T-helper 1 cell treated with Interleukin-12 subunit alpha and Interleukin-12 subunit beta and Interleukin-4 antibody, amounts not matched to agents 30 ng/mL and 1 ng/mL, for 36 hours (primary cell): ENCODE measurements around the gene EID3. TPM values are rescaled to one million over a fixed set of nuclear protein-coding genes. Genes with fewer than 3 reads are reported as not detected.
"Not testable (repeated sequence)": the region's sequence is repeated elsewhere in the genome, so short reads cannot be mapped to it uniquely, and the experiment has no call there.

ENCODE experiments used
- intact Hi-C: fragments of 100-400 bp; cut with micrococcal nuclease; formaldehyde crosslinking; loops from one replicate; pipeline ENCODE4 v1.15.1; 2024
- total RNA-seq: library from RNA; stranded (reverse); gene quantifications from 2 replicates; pipeline ENCODE4 v1.2.3, GENCODE V29; 2022

Gene EID3
- 6.9 and 8.2 TPM in 2 replicates for total RNA-seq

- intact Hi-C loops, result loop anchor here (1.0 to 5.0 kb wide), 12 partner anchors 15 to 1029 kb away; partner anchors contain the start of genes C12orf75, CHST11, HCFC2 and NFYB
Measured at GRCh38 chr12:104303538-104304151, at the start of gene EID3. TSS of gene EID3 (plus strand) at chr12:104303739. CDS start at chr12:104303935, 196 bp downstream.

GRCh38 chr12:104257913-104258472 lies 45.5 kb upstream of the EID3 start:
- intact Hi-C loops, result no loop called here

GRCh38 chr12:104258476-104259067 lies 45.0 kb upstream of the EID3 start:
- intact Hi-C loops, result no loop called here

GRCh38 chr12:104263026-104263425 lies 40.5 kb upstream of the EID3 start:
- intact Hi-C loops, result no loop called here

GRCh38 chr12:104263580-104264358 lies 39.8 kb upstream of the EID3 start:
- intact Hi-C loops, result no loop called here

- intact Hi-C loops, result not testable (repeated sequence)
Measured at GRCh38 chr12:104265436-104265835, 38.1 kb upstream of the EID3 start.

- intact Hi-C loops, result no loop called here
Measured at GRCh38 chr12:104272938-104273337, 30.6 kb upstream of the EID3 start.

- intact Hi-C loops, result no loop called here
Measured at GRCh38 chr12:104273503-104273902, 30.0 kb upstream of the EID3 start.

- intact Hi-C loops, result no loop called here
Measured at GRCh38 chr12:104274811-104275210, 28.7 kb upstream of the EID3 start.

GRCh38 chr12:104275689-104276088 lies 27.9 kb upstream of the EID3 start:
- intact Hi-C loops, result no loop called here

- intact Hi-C loops, result no loop called here
Measured at GRCh38 chr12:104276273-104277131, 27.0 kb upstream of the EID3 start.

- intact Hi-C loops, result no loop called here
Measured at GRCh38 chr12:104279164-104279563, 24.4 kb upstream of the EID3 start.

- intact Hi-C loops, result no loop called here
Measured at GRCh38 chr12:104280111-104280510, 23.4 kb upstream of the EID3 start.

GRCh38 chr12:104280717-104281458 lies 22.7 kb upstream of the EID3 start:
- intact Hi-C loops, result no loop called here

- intact Hi-C loops, result no loop called here
Measured at GRCh38 chr12:104281636-104282035, 21.9 kb upstream of the EID3 start.

- intact Hi-C loops, result no loop called here
Measured at GRCh38 chr12:104282109-104282508, 21.4 kb upstream of the EID3 start.

- intact Hi-C loops, result loop anchor here (1.0 to 5.0 kb wide), 12 partner anchors 66 to 1045 kb away; partner anchors contain the start of genes APPL2, C12orf75, CHST11 and NFYB
Measured at GRCh38 chr12:104285740-104286515, 17.6 kb upstream of the EID3 start.

GRCh38 chr12:104286516-104287482 lies 16.7 kb upstream of the EID3 start:
- intact Hi-C loops, result loop anchor here (1.0 to 5.0 kb wide), 12 partner anchors 66 to 1044 kb away; partner anchors contain the start of genes APPL2, C12orf75, CHST11 and NFYB
